HepG2 (cell line): ENCODE measurements around the gene HAUS1. TPM values are rescaled to one million over a fixed set of nuclear protein-coding genes. Genes with fewer than 3 reads are reported as not detected.

Experiments used
- CREB1 ChIP-seq, 2 experiments: fragments of 450-650 bp in 1 of 2; IDR thresholded peaks; 2 replicates each; pipeline ENCODE4 v1.6.1; 2016 to 2017; ENCODE audit warnings: control low read depth in 1 of 2, mild to moderate bottlenecking in 1 of 2, missing compliant biosample characterization in 1 of 2, missing genetic modification characterization in 1 of 2
- FOXO1 ChIP-seq: sonication (generic); formaldehyde crosslinking; IDR thresholded peaks from 2 replicates; pipeline ENCODE4 v1.4.0; 2020; ENCODE audit warnings: missing genetic modification reagents
- GPN1 ChIP-seq: sonication (generic); formaldehyde crosslinking; IDR thresholded peaks from 2 replicates; pipeline ENCODE4 v1.5.1; 2020; ENCODE audit warnings: missing genetic modification reagents, borderline replicate concordance
- GTF3A ChIP-seq: sonication (generic); formaldehyde crosslinking; conservative IDR thresholded peaks from 2 replicates; pipeline ENCODE4 v1.4.0; 2020; ENCODE audit warnings: mild to moderate bottlenecking, missing genetic modification reagents
- HNRNPLL ChIP-seq: fragments of 200-400 bp; formaldehyde crosslinking; IDR thresholded peaks from 2 replicates; pipeline ENCODE4 v1.6.1; 2017; ENCODE audit warnings: mild to moderate bottlenecking, low read depth, low read length; ENCODE audit not compliant: poor library complexity, severe bottlenecking
- MIER3 ChIP-seq: IDR thresholded peaks from 2 replicates; pipeline ENCODE4 v1.6.1; 2016; ENCODE audit warnings: missing compliant biosample characterization, borderline replicate concordance
- SOX6 ChIP-seq, 2 experiments: fragments of 450-650 bp in 1 of 2; sonication (generic) in 1 of 2; formaldehyde crosslinking in 1 of 2; IDR thresholded peaks; 2 replicates each; pipeline versions ENCODE4 v1.4.0 to v1.6.1; 2017 to 2020; ENCODE audit warnings: antibody characterized with exemption in 1 of 2, mild to moderate bottlenecking in 1 of 2, missing genetic modification reagents in 1 of 2
- TBX3 ChIP-seq: fragments of 450-650 bp; IDR thresholded peaks from 2 replicates; pipeline ENCODE4 v1.6.1; 2017; ENCODE audit warnings: antibody characterized with exemption, mild to moderate bottlenecking, inconsistent platforms, borderline replicate concordance
- ZBTB34 ChIP-seq: sonication (generic); formaldehyde crosslinking; IDR thresholded peaks from 2 replicates; pipeline ENCODE4 v1.8.0; 2022; ENCODE audit warnings: mild to moderate bottlenecking, missing genetic modification reagents
- ZMYM2 ChIP-seq: sonication (generic); formaldehyde crosslinking; IDR thresholded peaks from 2 replicates; pipeline ENCODE4 v1.8.0; 2022; ENCODE audit warnings: mild to moderate bottlenecking, missing genetic modification reagents
- ZNF646 ChIP-seq: sonication (generic); formaldehyde crosslinking; IDR thresholded peaks from 2 replicates; pipeline ENCODE4 v1.9.0; 2021; ENCODE audit warnings: mild to moderate bottlenecking, missing genetic modification reagents
- ZNF674 ChIP-seq: sonication (generic); formaldehyde crosslinking; IDR thresholded peaks from 2 replicates; pipeline ENCODE4 v1.5.0; 2020; ENCODE audit warnings: low read depth, mild to moderate bottlenecking, missing genetic modification reagents
- polyA plus RNA-seq, 8 experiments: library from polyadenylated mRNA; depleted of rRNA in 3 of 8; stranded (reverse) in 7 of 8; unstranded in 1 of 8; fragments of >200 nt; fragmentation: Illumina TruSeq in 4 of 8; extraction: Trizol in 4 of 8; gene quantifications; 2 replicates each; pipeline versions ENCODE4 v1.2.1 to v1.2.3, GENCODE V29; 2011 to 2016; ENCODE audit warnings: low read depth in 4 of 8, missing spikeins in 1 of 8, mixed read lengths in 1 of 8; ENCODE audit not compliant: insufficient read depth in 1 of 8
- total RNA-seq, 5 experiments: library from RNA; depleted of rRNA; stranded (reverse); fragments of >200 nt; fragmentation: Illumina TruSeq; extraction: Trizol; gene quantifications; 2 replicates each; pipeline ENCODE4 v1.2.3, GENCODE V29; 2016; ENCODE audit warnings: low read depth in 1 of 5
- TF ChIP-seq, protein P1 (sequence below), 2 experiments: sonication (generic) in 1 of 2; formaldehyde crosslinking in 1 of 2; IDR thresholded peaks; 2 replicates each; pipeline versions ENCODE4 v1.6.1 to v1.9.0; 2014 to 2022; ENCODE audit warnings: antibody characterized with exemption in 1 of 2, borderline replicate concordance in 1 of 2, inconsistent platforms in 1 of 2, low read depth in 1 of 2, missing genetic modification reagents in 1 of 2

HAUS1 gene
- total and polyA plus RNA-seq, 2 of the 13 experiments (the other 11 are each of a cell fraction or from before 2014, with no cell fraction given): 20.6 to 59.2 TPM

- no peak for TF ChIP-seq ZNF646 (CRISPR knock-in tag)
- TF ChIP-seq ZBTB34: no peak
- no peak for TF ChIP-seq GPN1 (CRISPR knock-in tag)
- TF ChIP-seq FOXO1 (CRISPR knock-in tag): no peak
- TF ChIP-seq ZMYM2 (CRISPR knock-in tag): 0 out of 2 replicates have a peak, but pooled peaks have one; percentile 22
- no peak for TF ChIP-seq HNRNPLL
- TF ChIP-seq, protein P1, sequence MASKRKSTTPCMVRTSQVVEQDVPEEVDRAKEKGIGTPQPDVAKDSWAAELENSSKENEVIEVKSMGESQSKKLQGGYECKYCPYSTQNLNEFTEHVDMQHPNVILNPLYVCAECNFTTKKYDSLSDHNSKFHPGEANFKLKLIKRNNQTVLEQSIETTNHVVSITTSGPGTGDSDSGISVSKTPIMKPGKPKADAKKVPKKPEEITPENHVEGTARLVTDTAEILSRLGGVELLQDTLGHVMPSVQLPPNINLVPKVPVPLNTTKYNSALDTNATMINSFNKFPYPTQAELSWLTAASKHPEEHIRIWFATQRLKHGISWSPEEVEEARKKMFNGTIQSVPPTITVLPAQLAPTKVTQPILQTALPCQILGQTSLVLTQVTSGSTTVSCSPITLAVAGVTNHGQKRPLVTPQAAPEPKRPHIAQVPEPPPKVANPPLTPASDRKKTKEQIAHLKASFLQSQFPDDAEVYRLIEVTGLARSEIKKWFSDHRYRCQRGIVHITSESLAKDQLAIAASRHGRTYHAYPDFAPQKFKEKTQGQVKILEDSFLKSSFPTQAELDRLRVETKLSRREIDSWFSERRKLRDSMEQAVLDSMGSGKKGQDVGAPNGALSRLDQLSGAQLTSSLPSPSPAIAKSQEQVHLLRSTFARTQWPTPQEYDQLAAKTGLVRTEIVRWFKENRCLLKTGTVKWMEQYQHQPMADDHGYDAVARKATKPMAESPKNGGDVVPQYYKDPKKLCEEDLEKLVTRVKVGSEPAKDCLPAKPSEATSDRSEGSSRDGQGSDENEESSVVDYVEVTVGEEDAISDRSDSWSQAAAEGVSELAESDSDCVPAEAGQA (IDR thresholded peaks at IDR 0.05; ENCODE audit: low read depth): no peak
- TF ChIP-seq, protein P1 (CRISPR knock-in tag; IDR thresholded peaks at IDR 0.05; ENCODE audit: borderline replicate concordance): no peak
- TF ChIP-seq MIER3 (CRISPR knock-in tag): no peak
- TF ChIP-seq ZNF674 (CRISPR knock-in tag): no peak
- no peak for TF ChIP-seq TBX3
- TF ChIP-seq SOX6 (IDR thresholded peaks at IDR 0.05): no peak
- TF ChIP-seq SOX6 (CRISPR knock-in tag; IDR thresholded peaks at IDR 0.05): no peak
- TF ChIP-seq GTF3A: no peak
- TF ChIP-seq CREB1 (IDR thresholded peaks at IDR 0.05): no peak
- TF ChIP-seq CREB1 (CRISPR knock-in tag; IDR thresholded peaks at IDR 0.05): no peak
Measured at GRCh38 chr18:46072376-46072867, 31.8 kb upstream of the HAUS1 start (continued).
